Fibroblast of lung (primary cell): Measurements from ENCODE around the gene DLG5.

Experiments used
- CTCF ChIP-seq, 2 donors: IDR thresholded peaks in 1 of 2; conservative IDR thresholded peaks in 1 of 2; 1 replicate in 1 of 2; 2 replicates in 1 of 2; pipeline ENCODE4 v1.5.1; 2011 to 2012; ENCODE audit warnings: low read length in 2 of 2, control low read depth in 1 of 2, inconsistent platforms in 1 of 2, low read depth in 1 of 2, mild to moderate bottlenecking in 1 of 2
- EZH2 ChIP-seq: IDR thresholded peaks from 2 replicates; pipeline ENCODE4 v1.5.1; 2012; ENCODE audit warnings: low read length, control low read depth, mild to moderate bottlenecking; ENCODE audit errors: missing control alignments

DNA sequence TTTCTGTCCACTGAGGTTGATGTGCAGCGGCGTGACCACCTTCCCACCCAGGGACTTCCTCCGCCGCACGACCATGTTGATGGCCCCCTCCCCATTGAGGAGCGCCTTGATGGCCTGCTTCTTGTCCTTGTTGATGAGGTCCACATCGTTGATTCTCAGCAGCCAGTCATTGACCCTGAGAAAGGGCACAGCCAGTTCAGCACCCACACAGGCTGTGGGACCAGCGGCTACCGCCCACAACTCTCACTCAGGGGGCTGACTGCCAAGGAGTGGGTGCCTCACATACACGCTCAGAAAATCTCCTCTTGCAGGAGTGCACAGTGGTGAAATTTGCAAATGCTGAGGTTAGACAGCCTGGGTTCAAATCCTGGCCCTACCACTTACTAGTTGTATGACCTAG lies 97.2 kb downstream of the DLG5 start:
- TF ChIP-seq CTCF (conservative IDR thresholded peaks at IDR 0.05 in 1 of 2, IDR thresholded peaks at IDR 0.05 in 1 of 2; ENCODE audit: low read depth in 1 of 2, low read length in 2 of 2), result no peak
- no peak for TF ChIP-seq EZH2
